SK-N-SH treated with all-trans-retinoic acid at 6 μM for 48 hours (cell line): ENCODE measurements around the gene IFRD2.
A peak's percentile ranks its signal among the peaks of the same experiment; 100 is the strongest.

Experiments
- BACH2 ChIP-seq: fragments of 250-450 bp; sonication (Bioruptor Pico); IDR thresholded peaks from 2 replicates; pipeline ENCODE4 v1.9.0; 2021; ENCODE audit warnings: mild to moderate bottlenecking, borderline replicate concordance
- ISL1 ChIP-seq: fragments of 250-450 bp; sonication (Bioruptor Pico); IDR thresholded peaks from 2 replicates; pipeline ENCODE4 v2.1.2; 2022; ENCODE audit warnings: mild to moderate bottlenecking, moderate library complexity
- OSR1 ChIP-seq: fragments of 250-450 bp; sonication (Bioruptor Pico); IDR thresholded peaks from 2 replicates; pipeline ENCODE4 v1.8.0; 2022; ENCODE audit warnings: moderate library complexity, mild to moderate bottlenecking, inconsistent platforms
- PPARA ChIP-seq: fragments of 250-450 bp; sonication (Bioruptor Pico); IDR thresholded peaks from 2 replicates; pipeline ENCODE4 v1.5.0; 2020; ENCODE audit warnings: mild to moderate bottlenecking, borderline replicate concordance
- RARB ChIP-seq: fragments of 250-450 bp; sonication (Bioruptor Pico); IDR thresholded peaks from 2 replicates; pipeline ENCODE4 v1.8.0; 2021; ENCODE audit warnings: mild to moderate bottlenecking, moderate library complexity
- TCF4 ChIP-seq: fragments of 250-450 bp; sonication (Bioruptor Pico); IDR thresholded peaks from 2 replicates; pipeline ENCODE4 v1.8.0; 2021; ENCODE audit warnings: mild to moderate bottlenecking, moderate library complexity, borderline replicate concordance
- ZC3H10 ChIP-seq: fragments of 250-450 bp; sonication (Bioruptor Pico); IDR thresholded peaks from 2 replicates; pipeline ENCODE4 v1.5.1; 2021; ENCODE audit warnings: mild to moderate bottlenecking, moderate library complexity
- ZFP3 ChIP-seq: fragments of 250-450 bp; sonication (Bioruptor Pico); IDR thresholded peaks from 2 replicates; pipeline ENCODE4 v1.5.0; 2020; ENCODE audit warnings: mild to moderate bottlenecking, moderate library complexity
- ZFP30 ChIP-seq: fragments of 450-650 bp; formaldehyde crosslinking; IDR thresholded peaks from 2 replicates; pipeline ENCODE4 v1.5.0; 2022; ENCODE audit warnings: mild to moderate bottlenecking, moderate library complexity
- ZNF70 ChIP-seq: fragments of 450-650 bp; formaldehyde crosslinking; IDR thresholded peaks from 2 replicates; pipeline ENCODE4 v1.5.0; 2020; ENCODE audit warnings: mild to moderate bottlenecking, moderate library complexity
- ZNF8 ChIP-seq: fragments of 450-650 bp; formaldehyde crosslinking; IDR thresholded peaks from 2 replicates; pipeline ENCODE4 v1.5.0; 2020; ENCODE audit warnings: mild to moderate bottlenecking, moderate library complexity
- TF ChIP-seq, protein P1 (sequence below): fragments of 250-450 bp; sonication (Bioruptor Pico); IDR thresholded peaks from 2 replicates; pipeline ENCODE4 v1.8.0; 2020; ENCODE audit warnings: mild to moderate bottlenecking, moderate library complexity, borderline replicate concordance
- TF ChIP-seq, protein P2 (sequence below): fragments of 250-450 bp; sonication (Bioruptor Pico); IDR thresholded peaks from 2 replicates; pipeline ENCODE4 v1.5.1; 2021; ENCODE audit warnings: mild to moderate bottlenecking, moderate library complexity
- TF ChIP-seq, protein P3 (sequence below): fragments of 250-450 bp; sonication (Bioruptor Pico); IDR thresholded peaks from 2 replicates; pipeline ENCODE4 v1.5.1; 2020; ENCODE audit warnings: low read depth, mild to moderate bottlenecking, moderate library complexity

DNA sequence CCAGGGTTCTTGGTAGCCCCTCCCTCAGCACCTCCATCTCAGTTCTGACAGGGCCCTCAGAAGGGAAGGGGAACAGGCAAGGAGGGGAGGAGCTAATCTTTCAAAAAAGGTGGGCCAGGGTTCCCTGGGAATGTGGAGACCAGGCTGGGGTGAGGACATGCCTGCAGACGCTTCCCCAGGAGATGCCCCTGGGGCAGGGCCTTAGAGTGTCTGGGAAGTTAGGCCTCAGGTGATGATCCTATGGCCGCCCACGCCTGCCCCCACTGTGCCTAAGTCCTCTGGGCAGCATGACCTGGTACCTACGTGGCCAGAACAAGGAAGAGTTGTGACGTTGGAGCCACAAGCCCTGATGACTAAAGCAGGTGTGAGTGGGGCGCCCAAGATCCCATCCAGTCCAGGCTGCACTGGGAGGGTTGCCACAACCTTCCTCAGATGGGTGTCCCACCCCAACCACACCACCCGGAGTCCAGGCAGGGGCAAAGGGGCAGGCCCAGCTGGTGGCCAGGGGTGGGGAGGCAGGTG, 27.2 kb downstream of the IFRD2 start:
- TF ChIP-seq OSR1 (CRISPR knock-in tag) (no peak), TCF4 (CRISPR knock-in tag) (no peak), BACH2 (CRISPR knock-in tag) (no peak), ZNF70 (CRISPR knock-in tag) (no peak), ZC3H10 (CRISPR knock-in tag) (no peak), ZNF8 (CRISPR knock-in tag) (no peak), ZFP30 (CRISPR knock-in tag) (no peak), PPARA (no peak), ISL1 (CRISPR knock-in tag) (no peak), ZFP3 (CRISPR knock-in tag) (0 out of 2 replicates have a peak, but pooled peaks have one; percentile 22), RARB (CRISPR knock-in tag) (no peak)
- TF ChIP-seq, protein P1, sequence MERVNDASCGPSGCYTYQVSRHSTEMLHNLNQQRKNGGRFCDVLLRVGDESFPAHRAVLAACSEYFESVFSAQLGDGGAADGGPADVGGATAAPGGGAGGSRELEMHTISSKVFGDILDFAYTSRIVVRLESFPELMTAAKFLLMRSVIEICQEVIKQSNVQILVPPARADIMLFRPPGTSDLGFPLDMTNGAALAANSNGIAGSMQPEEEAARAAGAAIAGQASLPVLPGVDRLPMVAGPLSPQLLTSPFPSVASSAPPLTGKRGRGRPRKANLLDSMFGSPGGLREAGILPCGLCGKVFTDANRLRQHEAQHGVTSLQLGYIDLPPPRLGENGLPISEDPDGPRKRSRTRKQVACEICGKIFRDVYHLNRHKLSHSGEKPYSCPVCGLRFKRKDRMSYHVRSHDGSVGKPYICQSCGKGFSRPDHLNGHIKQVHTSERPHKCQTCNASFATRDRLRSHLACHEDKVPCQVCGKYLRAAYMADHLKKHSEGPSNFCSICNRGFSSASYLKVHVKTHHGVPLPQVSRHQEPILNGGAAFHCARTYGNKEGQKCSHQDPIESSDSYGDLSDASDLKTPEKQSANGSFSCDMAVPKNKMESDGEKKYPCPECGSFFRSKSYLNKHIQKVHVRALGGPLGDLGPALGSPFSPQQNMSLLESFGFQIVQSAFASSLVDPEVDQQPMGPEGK (CRISPR knock-in tag), result no peak
- TF ChIP-seq, protein P2, sequence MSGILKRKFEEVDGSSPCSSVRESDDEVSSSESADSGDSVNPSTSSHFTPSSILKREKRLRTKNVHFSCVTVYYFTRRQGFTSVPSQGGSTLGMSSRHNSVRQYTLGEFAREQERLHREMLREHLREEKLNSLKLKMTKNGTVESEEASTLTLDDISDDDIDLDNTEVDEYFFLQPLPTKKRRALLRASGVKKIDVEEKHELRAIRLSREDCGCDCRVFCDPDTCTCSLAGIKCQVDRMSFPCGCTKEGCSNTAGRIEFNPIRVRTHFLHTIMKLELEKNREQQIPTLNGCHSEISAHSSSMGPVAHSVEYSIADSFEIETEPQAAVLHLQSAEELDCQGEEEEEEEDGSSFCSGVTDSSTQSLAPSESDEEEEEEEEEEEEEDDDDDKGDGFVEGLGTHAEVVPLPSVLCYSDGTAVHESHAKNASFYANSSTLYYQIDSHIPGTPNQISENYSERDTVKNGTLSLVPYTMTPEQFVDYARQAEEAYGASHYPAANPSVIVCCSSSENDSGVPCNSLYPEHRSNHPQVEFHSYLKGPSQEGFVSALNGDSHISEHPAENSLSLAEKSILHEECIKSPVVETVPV (CRISPR knock-in tag), result no peak
- TF ChIP-seq, protein P3, sequence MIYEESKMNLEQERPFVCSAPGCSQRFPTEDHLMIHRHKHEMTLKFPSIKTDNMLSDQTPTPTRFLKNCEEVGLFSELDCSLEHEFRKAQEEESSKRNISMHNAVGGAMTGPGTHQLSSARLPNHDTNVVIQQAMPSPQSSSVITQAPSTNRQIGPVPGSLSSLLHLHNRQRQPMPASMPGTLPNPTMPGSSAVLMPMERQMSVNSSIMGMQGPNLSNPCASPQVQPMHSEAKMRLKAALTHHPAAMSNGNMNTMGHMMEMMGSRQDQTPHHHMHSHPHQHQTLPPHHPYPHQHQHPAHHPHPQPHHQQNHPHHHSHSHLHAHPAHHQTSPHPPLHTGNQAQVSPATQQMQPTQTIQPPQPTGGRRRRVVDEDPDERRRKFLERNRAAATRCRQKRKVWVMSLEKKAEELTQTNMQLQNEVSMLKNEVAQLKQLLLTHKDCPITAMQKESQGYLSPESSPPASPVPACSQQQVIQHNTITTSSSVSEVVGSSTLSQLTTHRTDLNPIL (CRISPR knock-in tag), result no peak
